GM19455 (cell line): ENCODE results near the gene NDUFS2.

Experiments used
- ATAC-seq: cut with Tn5 transposase; IDR thresholded peaks from one replicate; pipeline ENCODE4 v1.9.1; 2021; ENCODE audit not compliant: unreplicated experiment

Gene NDUFS2

DNA sequence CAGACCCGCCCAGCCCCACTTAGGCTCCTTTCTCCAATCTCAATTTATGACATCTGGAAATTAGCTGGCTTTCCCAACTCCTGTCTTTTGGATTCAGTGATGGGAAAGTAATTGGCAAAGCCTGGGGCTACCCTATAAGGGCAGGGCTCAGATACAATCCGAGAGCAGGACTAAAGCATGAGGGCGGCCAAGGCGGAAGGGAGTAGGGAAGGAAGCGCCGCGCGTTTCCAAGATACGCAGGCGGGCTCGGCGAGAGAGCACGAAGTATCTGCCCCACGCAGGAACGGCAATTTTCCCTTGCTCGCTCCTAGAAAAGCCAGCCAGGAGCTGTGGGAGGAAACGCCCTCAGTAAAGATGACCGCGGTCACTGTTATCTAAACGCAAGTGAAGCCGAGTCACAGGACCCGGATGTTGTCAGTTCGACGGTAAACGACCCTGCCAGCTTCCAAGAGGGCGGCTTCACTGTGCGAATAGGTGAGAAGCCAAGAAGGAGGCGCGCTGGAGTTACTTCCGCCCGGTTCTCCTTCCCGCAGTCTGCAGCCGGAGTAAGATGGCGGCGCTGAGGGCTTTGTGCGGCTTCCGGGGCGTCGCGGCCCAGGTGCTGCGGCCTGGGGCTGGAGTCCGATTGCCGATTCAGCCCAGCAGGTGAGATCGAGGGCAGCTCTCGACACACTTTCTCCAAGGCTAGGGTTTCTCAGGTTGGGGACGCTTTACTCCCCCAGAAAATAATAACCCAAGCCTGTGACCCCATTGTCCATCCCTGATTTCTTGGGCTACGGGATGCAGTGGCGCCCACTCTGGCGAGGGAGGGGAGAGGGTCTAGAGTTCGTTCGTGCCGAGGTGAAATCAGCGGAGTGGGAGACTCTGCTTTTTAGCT is at the start of gene NDUFS2:
Gene NDUFS2, plus strand, starts transcription at position 532 of the 877 bp plus-strand sequence. Its CDS starts 19 bp downstream, at position 551.
- ATAC-seq, result peak; percentile 97

GRCh38 chr1:161153176-161153575 is 49.0 kb upstream of the NDUFS2 start:
- no peak for ATAC-seq

DNA sequence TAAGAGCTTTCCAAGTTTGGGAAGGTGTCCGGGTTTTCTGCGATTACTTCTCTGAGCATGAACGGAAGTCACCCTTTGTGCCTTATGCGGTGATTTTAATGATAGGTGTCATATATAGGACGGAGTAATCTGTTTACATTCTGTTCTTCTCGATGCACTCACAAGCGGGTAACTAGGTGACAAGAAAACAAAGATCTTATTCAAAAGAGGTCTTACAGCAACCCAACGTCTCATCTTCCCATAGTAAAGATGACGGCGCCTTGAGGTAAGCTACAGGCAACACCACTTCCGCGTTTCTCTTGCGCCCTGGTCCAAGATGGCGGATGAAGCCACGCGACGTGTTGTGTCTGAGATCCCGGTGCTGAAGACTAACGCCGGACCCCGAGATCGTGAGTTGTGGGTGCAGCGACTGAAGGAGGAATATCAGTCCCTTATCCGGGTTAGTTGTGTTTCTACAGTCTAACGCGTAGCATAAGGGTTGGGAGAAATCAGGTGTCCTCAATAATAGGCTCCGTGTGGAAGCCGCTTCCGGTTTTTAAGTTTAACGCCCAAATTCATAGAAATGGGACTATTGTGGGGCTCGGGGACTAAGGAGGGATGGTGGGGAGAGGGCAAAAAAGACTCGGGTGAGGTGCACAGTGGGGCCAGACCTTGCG is 48.4 kb upstream of the NDUFS2 start, which contains the start of gene UFC1:
Gene UFC1, plus strand, starts transcription at position 297 of the 656 bp plus-strand sequence. Its CDS starts 20 bp downstream, at position 317.
- ATAC-seq, result peak; percentile 85

DNA sequence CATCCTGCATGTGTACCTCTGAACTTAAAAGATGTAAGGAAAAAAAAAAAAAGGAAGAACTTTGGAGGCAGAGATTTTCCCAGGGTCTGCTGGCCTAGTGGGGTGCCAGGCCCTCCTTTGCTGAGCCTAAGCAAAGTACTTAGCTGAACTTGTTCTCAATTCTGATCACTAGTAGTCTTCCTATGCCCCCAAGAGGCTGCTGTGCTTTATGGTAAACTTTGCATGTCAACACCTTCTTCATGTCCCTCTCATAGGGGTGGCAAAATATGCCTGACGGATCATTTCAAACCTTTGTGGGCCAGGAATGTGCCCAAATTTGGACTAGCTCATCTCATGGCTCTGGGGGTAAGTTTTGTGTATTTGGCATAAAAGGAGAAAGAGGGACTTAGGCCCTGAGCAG is 44.3 kb upstream of the NDUFS2 start:
- no peak for ATAC-seq

DNA sequence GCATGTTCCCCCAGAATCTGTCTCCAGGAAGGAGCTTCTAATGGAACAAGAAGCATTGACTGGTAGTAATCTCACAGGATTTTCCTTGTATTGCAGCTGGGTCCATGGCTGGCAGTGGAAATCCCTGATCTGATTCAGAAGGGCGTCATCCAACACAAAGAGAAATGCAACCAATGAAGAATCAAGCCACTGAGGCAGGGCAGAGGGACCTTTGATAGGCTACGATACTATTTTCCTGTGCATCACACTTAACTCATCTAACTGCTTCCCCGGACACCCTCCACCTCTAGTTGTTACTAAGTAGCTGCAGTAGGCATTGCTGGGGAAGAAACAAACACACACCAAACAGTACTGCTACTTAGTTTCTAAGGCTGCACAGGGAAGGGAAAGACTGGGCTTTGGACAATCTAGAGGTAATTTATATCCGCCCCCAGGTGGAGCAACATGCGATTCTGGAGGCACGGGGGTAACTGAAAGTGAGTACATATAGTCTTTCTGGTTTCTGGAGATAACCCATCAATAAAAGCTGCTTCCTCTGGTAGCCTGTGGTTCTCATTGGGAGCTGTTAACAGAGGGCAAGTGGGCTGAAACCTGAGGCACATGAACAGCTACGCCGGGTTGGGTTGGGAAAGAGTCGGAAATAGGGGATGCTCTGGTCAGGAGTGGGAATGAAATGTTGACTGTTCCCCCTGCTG is 43.7 kb upstream of the NDUFS2 start:
- no peak for ATAC-seq

GRCh38 chr1:161159087-161159912 is 42.9 kb upstream of the NDUFS2 start, which contains the start of gene USP21:
Gene USP21 (plus strand): TSS chr1:161159500. CDS start chr1:161160641, 1,141 bp downstream.
- ATAC-seq, result peak; percentile 78

DNA sequence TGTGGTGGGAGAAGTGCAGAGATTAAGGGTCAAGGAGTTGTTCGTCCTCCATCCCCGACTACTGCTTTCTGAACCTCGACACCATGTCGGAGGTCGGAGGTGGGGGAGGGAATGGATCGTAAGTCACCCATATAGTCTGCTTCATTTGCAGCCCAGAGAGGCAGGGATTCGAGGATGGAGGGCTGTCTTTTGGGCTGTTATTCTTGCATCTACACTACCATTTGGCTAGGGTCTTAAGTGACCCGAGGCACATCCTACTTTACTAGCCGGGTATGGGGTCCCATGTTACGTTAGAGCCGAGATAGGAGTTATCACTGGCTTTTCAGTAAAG is 42.3 kb upstream of the NDUFS2 start:
- no peak for ATAC-seq

DNA sequence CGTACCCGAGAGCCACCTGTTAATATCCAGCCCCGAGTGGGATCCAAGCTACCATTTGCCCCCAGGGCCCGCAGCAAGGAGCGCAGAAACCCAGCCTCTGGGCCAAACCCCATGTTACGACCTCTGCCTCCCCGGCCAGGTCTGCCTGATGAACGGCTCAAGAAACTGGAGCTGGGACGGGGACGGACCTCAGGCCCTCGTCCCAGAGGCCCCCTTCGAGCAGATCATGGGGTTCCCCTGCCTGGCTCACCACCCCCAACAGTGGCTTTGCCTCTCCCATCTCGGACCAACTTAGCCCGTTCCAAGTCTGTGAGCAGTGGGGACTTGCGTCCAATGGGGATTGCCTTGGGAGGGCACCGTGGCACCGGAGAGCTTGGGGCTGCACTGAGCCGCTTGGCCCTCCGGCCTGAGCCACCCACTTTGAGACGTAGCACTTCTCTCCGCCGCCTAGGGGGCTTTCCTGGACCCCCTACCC is 41.5 kb upstream of the NDUFS2 start:
- no peak for ATAC-seq

DNA sequence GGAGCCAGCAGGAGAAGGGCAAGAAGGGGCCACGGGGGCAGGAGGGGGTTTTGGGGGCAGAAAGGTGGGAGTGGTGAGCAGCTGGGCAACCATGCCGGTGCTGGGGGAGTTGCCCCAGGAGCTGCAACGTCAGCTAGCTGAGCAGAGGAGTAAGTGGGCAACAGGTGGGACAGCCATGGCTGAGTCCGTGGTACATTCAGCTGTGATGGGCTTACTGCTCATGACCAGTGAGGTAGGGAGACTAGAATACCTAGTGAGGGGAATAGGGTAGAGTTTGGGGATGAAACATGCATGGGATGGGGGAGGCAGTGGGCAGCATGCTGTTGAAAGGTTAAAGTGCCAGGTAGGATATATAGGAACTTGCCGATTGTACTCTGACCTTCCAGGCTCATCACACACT is 40.5 kb upstream of the NDUFS2 start:
- ATAC-seq, result no peak

- no peak for ATAC-seq
Observed at GRCh38 chr1:161162052-161162451, 40.1 kb upstream of the NDUFS2 start.

GRCh38 chr1:161162806-161163205 is 39.4 kb upstream of the NDUFS2 start:
- no peak for ATAC-seq

- no peak for ATAC-seq
Observed at GRCh38 chr1:161163793-161164192, 38.4 kb upstream of the NDUFS2 start.

GRCh38 chr1:161164901-161165610 is 37.1 kb upstream of the NDUFS2 start:
- no peak for ATAC-seq

- peak; percentile 91 for ATAC-seq
Observed at GRCh38 chr1:161165742-161166668, 36.2 kb upstream of the NDUFS2 start, which contains the start of gene PPOX. Gene PPOX (plus strand): TSS chr1:161166426. CDS start chr1:161166848, 422 bp downstream.

DNA sequence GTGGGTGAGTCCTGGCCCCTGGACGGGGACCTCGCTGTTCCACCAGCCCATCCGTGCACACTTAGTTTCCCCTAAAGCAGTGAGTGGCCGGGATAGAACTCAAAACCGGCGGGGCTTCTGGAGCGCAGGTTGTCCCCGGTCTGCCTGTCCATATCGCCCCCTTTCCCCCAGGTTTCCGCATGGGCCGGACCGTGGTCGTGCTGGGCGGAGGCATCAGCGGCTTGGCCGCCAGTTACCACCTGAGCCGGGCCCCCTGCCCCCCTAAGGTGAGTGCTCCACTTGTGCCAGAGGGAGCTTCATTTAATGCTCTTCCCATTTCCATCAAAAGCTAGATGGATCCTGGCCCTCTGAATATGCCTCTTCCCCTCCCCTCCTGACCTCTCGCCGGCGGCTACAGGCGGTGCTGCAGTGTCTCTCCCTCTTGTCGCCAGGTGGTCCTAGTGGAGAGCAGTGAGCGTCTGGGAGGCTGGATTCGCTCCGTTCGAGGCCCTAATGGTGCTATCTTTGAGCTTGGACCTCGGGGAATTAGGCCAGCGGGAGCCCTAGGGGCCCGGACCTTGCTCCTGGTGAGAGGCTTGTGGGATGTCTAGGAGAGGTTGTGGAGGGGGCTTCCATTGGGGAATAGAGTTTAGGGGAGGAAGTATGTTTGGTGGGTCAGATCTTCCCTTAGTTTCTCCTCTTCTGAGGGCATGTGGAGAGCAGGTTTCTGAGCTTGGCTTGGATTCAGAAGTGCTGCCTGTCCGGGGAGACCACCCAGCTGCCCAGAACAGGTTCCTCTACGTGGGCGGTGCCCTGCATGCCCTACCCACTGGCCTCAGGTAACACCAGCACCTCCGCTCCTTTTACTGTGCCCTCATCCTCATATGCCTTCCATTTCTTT is 35.3 kb upstream of the NDUFS2 start:
- ATAC-seq, result no peak

DNA sequence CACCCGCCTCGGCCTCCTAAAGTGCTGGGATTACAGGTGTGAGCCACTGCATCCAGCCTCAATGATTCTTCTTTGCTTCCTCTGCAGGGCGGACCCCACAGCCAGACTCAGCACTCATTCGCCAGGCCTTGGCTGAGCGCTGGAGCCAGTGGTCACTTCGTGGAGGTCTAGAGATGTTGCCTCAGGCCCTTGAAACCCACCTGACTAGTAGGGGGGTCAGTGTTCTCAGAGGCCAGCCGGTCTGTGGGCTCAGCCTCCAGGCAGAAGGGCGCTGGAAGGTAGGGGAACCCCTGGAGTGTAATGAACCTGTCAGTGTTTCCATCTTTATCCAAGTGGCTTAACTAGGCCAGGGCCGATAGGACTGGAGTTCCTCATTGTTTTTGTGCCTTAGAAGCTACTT is 33.3 kb upstream of the NDUFS2 start:
- no peak for ATAC-seq

- no peak for ATAC-seq
Observed at GRCh38 chr1:161171191-161171590, 31.0 kb upstream of the NDUFS2 start.

- no peak for ATAC-seq
Observed at GRCh38 chr1:161171696-161172095, 30.5 kb upstream of the NDUFS2 start.
